ENCODE data around the gene SPAG6. TPM values are rescaled to one million over a fixed set of nuclear protein-coding genes. Genes with fewer than 3 reads are reported as not detected.

SPAG6 gene
- total RNA-seq, 4 donors from 2014 or later = 0.64 to 0.75 TPM; not detected in 2

GRCh38 chr10:22335173-22335933 is 9.9 kb upstream of the SPAG6 start:
- WGBS, 2 donors = 2 to 4% methylated on average over 48 to 51 of the region's 71 CpGs

DNA sequence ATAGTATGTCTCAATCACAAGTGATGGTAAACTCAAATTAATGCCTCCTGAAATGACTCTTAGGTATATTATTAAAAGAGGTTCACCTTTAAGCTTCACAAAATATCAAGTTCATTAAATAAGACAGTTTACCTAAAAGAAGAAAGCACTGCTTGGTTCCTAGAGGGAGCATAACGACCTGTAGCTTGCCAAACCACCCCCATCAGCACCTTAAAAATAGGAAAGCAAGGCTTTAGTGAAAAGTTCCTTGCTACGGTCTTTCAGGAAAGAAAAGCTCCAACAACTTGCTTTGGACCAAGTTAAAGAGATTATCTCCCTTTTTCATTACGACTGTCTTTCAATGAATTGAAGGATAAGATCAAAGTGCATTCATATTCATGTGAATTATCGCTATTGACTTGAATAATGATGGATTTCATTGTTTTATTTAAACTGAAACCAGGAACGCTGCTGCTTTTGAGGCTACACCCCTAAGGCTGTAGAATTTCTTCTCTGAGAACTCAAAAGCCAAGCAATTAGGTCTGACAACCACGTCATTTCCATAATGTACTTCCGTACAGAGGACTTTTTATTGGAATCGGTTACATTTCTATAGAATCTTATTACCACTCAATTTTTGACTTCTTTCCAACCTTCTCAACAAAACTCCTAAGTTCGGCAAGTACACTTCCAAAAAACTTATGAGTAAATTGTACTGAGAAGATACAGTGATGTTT is 7.0 kb upstream of the SPAG6 start:
- WGBS, 2 donors = 28% methylated on average over 9 of the region's 9 CpGs
- TF ChIP-seq POLR2A (IDR thresholded peaks at IDR 0.05) = no peak
- TF ChIP-seq CTCF (IDR thresholded peaks at IDR 0.05) = no peak
- no peak overlapping the region for H3K4me3 ChIP-seq (ENCODE audit: low read depth, poor library complexity, severe bottlenecking)
- DNase-seq (ENCODE audit: low spot score in 2 of 2) = no peak
- intact Hi-C loops (cut with DNase I; ENCODE audit: low total_unique reads) = no loop called here

More at GRCh38 chr10:22335173-22335933, 9.9 kb upstream of the SPAG6 start:
- no peak for TF ChIP-seq CTCF (IDR thresholded peaks at IDR 0.05)
- no peak for TF ChIP-seq POLR2A (IDR thresholded peaks at IDR 0.05)
- H3K4me3 ChIP-seq (ENCODE audit: low read depth, poor library complexity, severe bottlenecking) = peak overlapping the region; percentile 43
- no peak for DNase-seq (ENCODE audit: low spot score in 2 of 2)
- intact Hi-C loops (cut with DNase I; ENCODE audit: low total_unique reads) = no loop called here

DNA sequence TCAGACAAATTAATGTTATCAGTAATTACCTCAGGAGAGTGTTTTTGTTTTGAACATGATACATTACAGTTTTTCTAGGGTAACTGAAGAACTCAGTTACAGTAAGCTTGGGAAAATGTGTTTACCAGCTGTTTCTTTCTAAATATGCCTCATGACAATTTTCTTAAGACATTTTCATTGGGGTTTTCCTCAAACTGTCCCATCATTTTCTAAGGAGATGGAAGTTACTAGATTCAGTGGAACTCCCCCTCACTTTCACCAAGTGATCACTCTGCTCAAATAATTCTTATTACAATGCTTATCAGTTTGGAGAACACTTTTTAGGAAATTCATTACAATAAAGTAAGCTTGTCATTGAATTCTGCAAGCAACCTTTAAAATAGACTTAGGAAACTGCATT is 6.4 kb upstream of the SPAG6 start:
- TF ChIP-seq POLR2A (IDR thresholded peaks at IDR 0.05) (no peak), CTCF (IDR thresholded peaks at IDR 0.05) (no peak)

DNA sequence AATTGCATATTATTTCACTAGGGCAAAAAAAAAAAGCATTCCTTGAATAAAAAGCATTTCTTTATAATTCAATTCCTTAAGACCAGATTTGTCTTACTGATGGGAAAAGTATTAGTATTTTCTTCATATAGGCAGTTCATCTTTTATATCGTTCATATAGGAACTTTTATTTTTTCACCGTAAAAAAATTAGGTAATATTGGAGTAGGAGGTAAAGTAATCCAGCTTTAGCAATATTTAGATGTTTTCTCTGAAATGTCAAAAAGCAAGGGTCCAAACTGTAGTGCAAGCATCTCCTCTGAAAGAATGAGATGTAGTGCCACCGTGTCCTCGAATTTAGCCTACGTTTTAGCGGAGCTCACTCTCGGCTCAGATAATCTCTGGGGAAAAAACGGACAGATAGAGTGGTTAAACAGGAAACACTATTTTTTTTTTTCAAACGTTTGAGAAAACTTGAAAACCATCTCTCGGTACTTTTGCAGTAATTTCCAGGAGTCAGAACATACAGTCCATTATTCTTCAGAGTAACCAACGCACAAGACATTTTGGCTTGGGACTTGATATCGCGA is 5.5 kb upstream of the SPAG6 start:
- no peak for TF ChIP-seq POLR2A (IDR thresholded peaks at IDR 0.05)
- TF ChIP-seq CTCF (IDR thresholded peaks at IDR 0.05) = no peak
- intact Hi-C loops (cut with DNase I; ENCODE audit: low total_unique reads) = no loop called here
- no peak for DNase-seq (ENCODE audit: low spot score in 2 of 2)
- WGBS, 2 donors = 2% methylated on average over 13 of the region's 13 CpGs
- no peak overlapping the region for H3K4me3 ChIP-seq (ENCODE audit: low read depth, poor library complexity, severe bottlenecking)

More for the DNA sequence above, 6.4 kb upstream of the SPAG6 start:
- no peak overlapping the region for H3K4me3 ChIP-seq (ENCODE audit: low read depth, poor library complexity, severe bottlenecking)
- no peak for DNase-seq (ENCODE audit: low spot score in 2 of 2)
- intact Hi-C loops (cut with DNase I; ENCODE audit: low total_unique reads) = no loop called here

DNA sequence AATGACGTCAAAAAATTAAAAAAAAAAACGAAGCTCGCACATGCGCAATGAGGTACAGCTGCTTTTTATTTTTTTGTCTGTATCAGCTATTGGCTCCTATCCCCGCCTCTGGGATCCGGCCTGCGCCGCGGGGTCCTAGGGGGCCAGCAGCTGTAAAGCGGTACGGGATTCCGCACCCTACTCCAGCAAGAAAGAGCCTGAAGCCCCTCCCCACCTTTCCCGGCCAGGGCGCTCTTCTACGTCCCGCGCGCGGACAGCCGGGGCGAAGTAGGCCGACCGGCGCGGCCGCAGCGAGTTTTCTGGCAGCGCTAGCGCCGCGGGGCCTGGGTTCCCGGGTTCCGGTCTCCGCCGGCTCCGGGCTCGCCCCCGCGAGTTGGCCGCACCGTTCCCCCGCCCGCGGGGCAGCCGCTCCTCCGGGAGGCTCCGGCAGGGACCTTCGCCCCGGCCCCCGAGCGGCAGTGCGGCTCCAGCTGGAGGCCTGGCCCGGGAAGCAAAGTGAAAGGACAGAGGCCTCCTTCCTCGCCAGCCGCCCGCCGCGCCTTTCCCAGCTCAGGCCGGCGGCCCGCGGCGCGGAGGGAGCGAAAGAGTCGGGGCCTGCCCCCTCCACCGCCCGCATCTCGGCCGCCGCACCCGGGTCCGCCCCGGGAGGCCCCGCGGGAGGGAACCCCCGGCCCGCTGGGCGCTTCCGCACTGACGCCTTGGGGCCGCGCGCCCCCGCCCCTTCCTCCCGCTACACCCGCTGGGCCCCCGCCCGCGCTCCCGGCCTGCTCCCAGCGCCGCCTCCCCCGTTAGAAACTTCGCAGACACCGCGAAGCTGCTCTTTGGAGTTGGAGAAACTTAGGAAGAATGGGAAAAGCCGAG is 4.7 kb upstream of the SPAG6 start:
- DNase-seq (ENCODE audit: low spot score in 2 of 2) = peak; percentile 43 to 89
- intact Hi-C loops (cut with DNase I; ENCODE audit: low total_unique reads) = no loop called here
- H3K4me3 ChIP-seq (ENCODE audit: low read depth, poor library complexity, severe bottlenecking) = peak overlapping the region; percentile 81
- WGBS, 2 donors = 0 to 1% methylated on average over 31 to 48 of the region's 98 CpGs
- TF ChIP-seq POLR2A (IDR thresholded peaks at IDR 0.05) (no peak), CTCF (IDR thresholded peaks at IDR 0.05) (no peak)
